Endothelial cell of umbilical vein (primary cell): ENCODE data around the gene REEP1. TPM values are rescaled to one million over a fixed set of nuclear protein-coding genes. Genes with fewer than 3 reads are reported as not detected.

Source experiments
- BruUV-seq: library from RNA; stranded (reverse); fragments of 400-500 nt; replicated peaks from 2 replicates; lab custom pipeline; 2021; lab: Mats Ljungman, UMichigan
- CTCF ChIA-PET: fragments of 300-600, 350-600 bp; sonication (Branson Sonifier 250); formaldehyde crosslinking; loops from one replicate; lab custom pipeline; 2021; ENCODE audit warnings: antibody characterized with exemption, inconsistent platforms; lab: Charles Lee
- POLR2A ChIA-PET: fragments of 300-600, 350-600 bp; sonication (Branson Sonifier 250); formaldehyde crosslinking; loops from one replicate; lab custom pipeline; 2021; ENCODE audit warnings: antibody characterized with exemption, inconsistent platforms; lab: Charles Lee
- DNase-seq: peaks from one replicate; pipeline ENCODE4 v3.0.0-alpha.2; 2011; ENCODE audit warnings: low read depth, low spot score
- FAIRE-seq: peaks from 2 replicates; lab custom pipeline; 2011; peaks lifted over from hg19 to GRCh38; lab: Jason Lieb, UNC
- H2AFZ ChIP-seq: 2 replicates; pipeline ENCODE4 v1.6.0; 2012; ENCODE audit warnings: low read depth, low read length, control low read depth, inconsistent platforms
- H3K27ac ChIP-seq: 2 replicates; pipeline ENCODE4 v1.5.1; 2011; ENCODE audit warnings: low read depth, mild to moderate bottlenecking, control low read depth, low read length, moderate library complexity; ENCODE audit not compliant: insufficient read depth
- H3K27me3 ChIP-seq, 2 experiments: 2 replicates each; pipeline versions ENCODE4 v1.6.0 to v1.6.1; 2011; ENCODE audit warnings: low read length in 2 of 2, mixed read lengths in 1 of 2; ENCODE audit not compliant: control insufficient read depth in 2 of 2, insufficient read depth in 2 of 2
- H3K36me3 ChIP-seq, 2 experiments: 2 replicates in 1 of 2; 3 replicates in 1 of 2; pipeline ENCODE4 v1.5.1; 2011; ENCODE audit warnings: low read length in 2 of 2, mild to moderate bottlenecking in 1 of 2, moderate library complexity in 1 of 2; ENCODE audit not compliant: control insufficient read depth in 2 of 2, insufficient read depth in 2 of 2; ENCODE audit errors: extremely low read depth in 1 of 2
- H3K4me1 ChIP-seq: 3 replicates; pipeline ENCODE4 v1.5.1; 2011; ENCODE audit warnings: mild to moderate bottlenecking, low read length; ENCODE audit not compliant: control insufficient read depth, insufficient read depth; ENCODE audit errors: extremely low read depth
- H3K4me2 ChIP-seq: 2 replicates; pipeline ENCODE4 v1.6.1; 2011; ENCODE audit warnings: low read length, control low read depth, mixed read lengths; ENCODE audit not compliant: insufficient read depth
- H3K4me3 ChIP-seq, 3 experiments: fragments of 200-600 bp in 1 of 3; sonication (generic), shearing (Covaris generic) in 1 of 3; replicated peaks in 1 of 3; 2 replicates each; pipeline ENCODE4 v1.5.1; 2011 to 2016; ENCODE audit warnings: control low read depth in 3 of 3, low read length in 3 of 3, mild to moderate bottlenecking in 2 of 3, inconsistent platforms in 1 of 3, low read depth in 1 of 3, moderate library complexity in 1 of 3; ENCODE audit not compliant: insufficient read depth in 1 of 3
- H3K79me2 ChIP-seq: 2 replicates; pipeline ENCODE4 v1.6.0; 2012; ENCODE audit warnings: low read length, inconsistent platforms; ENCODE audit not compliant: control insufficient read depth, insufficient read depth
- H3K9ac ChIP-seq: replicated peaks from 2 replicates; pipeline ENCODE3; 2011; ENCODE audit warnings: low read length, control low read depth; ENCODE audit not compliant: insufficient read depth; ENCODE audit errors: extremely low read depth
- H3K9me1 ChIP-seq: replicated peaks from 3 replicates; pipeline ENCODE4 v1.6.0; 2011; ENCODE audit warnings: mild to moderate bottlenecking, low read length; ENCODE audit not compliant: control insufficient read depth, insufficient read depth; ENCODE audit errors: extremely low read depth
- H3K9me3 ChIP-seq: replicated peaks from 2 replicates; pipeline ENCODE4 v1.5.1; 2012; ENCODE audit warnings: low read length, inconsistent platforms; ENCODE audit not compliant: control insufficient read depth, insufficient read depth
- H4K20me1 ChIP-seq: replicated peaks from 2 replicates; pipeline ENCODE3; 2011; ENCODE audit warnings: mild to moderate bottlenecking, low read length; ENCODE audit not compliant: control insufficient read depth, insufficient read depth; ENCODE audit errors: extremely low read depth
- FOS ChIP-seq: IDR thresholded peaks from 2 replicates; pipeline ENCODE4 v1.6.1; 2011; ENCODE audit warnings: mild to moderate bottlenecking, low read length, moderate library complexity, borderline replicate concordance; ENCODE audit not compliant: insufficient read depth
- GATA2 ChIP-seq: IDR thresholded peaks from 2 replicates; pipeline ENCODE4 v1.7.0; 2011; ENCODE audit warnings: low read depth, mild to moderate bottlenecking, moderate library complexity, mixed read lengths, low read length; ENCODE audit not compliant: insufficient read length, insufficient read depth
- MYC ChIP-seq: IDR thresholded peaks from one replicate; pipeline ENCODE4 v1.6.1; 2011; ENCODE audit warnings: mild to moderate bottlenecking, low read depth, low read length
- POLR2AphosphoS5 ChIP-seq: IDR thresholded peaks from 2 replicates; pipeline ENCODE4 v1.6.1; 2012; ENCODE audit warnings: low read depth, mild to moderate bottlenecking, control low read depth, low read length, moderate library complexity; ENCODE audit not compliant: insufficient read depth
- dilution Hi-C: fragments of 300-500 bp; cut with MboI; formaldehyde crosslinking; loops from one replicate; pipeline ENCODE4 v1.15.0; 2019; ENCODE audit warnings: low sequenced_read_pairs; ENCODE audit not compliant: extremely low pct_ligation_motif_present
- intact Hi-C: fragments of 100-400 bp; cut with micrococcal nuclease; formaldehyde crosslinking; loops from one replicate; pipeline ENCODE4 v1.10.0; 2022
- polyA plus RNA-seq, 4 experiments: library from polyadenylated mRNA; depleted of rRNA in 3 of 4; stranded (reverse) in 3 of 4; unstranded in 1 of 4; fragments of >200 nt; gene quantifications; 2 replicates each; pipeline versions ENCODE4 v1.2.1 to v1.2.3, GENCODE V29; 2011 to 2012; ENCODE audit warnings: missing spikeins in 1 of 4
- total RNA-seq: library from RNA; stranded (reverse); gene quantifications from 2 replicates; pipeline ENCODE4 v1.2.3, GENCODE V29; 2021
- TF ChIP-seq, protein P1 (sequence below), 2 donors: IDR thresholded peaks; 1 replicate in 1 of 2; 2 replicates in 1 of 2; pipeline ENCODE4 v1.5.1; 2011; ENCODE audit warnings: low read length in 2 of 2, mild to moderate bottlenecking in 2 of 2, moderate library complexity in 2 of 2, control low read depth in 1 of 2, inconsistent platforms in 1 of 2, low read depth in 1 of 2; ENCODE audit not compliant: insufficient read depth in 1 of 2; ENCODE audit errors: extremely low read depth in 1 of 2

The REEP1 gene
- total and polyA plus RNA-seq, 2 donors (not counting 3 experiments of a cell fraction or from before 2014, with no cell fraction given): 0.11 to 0.53 TPM

GRCh38 chr2:86233436-86233835, 104.0 kb downstream of the REEP1 start:
- intact Hi-C loops (no loop called here), dilution Hi-C loops (no loop called here)
- CTCF ChIA-PET: interaction anchor here (1.3 kb wide), 1 partner anchor 13 kb away, joined by 10 read pairs; no protein-coding TSS in a partner anchor
- TF ChIP-seq, protein P1, sequence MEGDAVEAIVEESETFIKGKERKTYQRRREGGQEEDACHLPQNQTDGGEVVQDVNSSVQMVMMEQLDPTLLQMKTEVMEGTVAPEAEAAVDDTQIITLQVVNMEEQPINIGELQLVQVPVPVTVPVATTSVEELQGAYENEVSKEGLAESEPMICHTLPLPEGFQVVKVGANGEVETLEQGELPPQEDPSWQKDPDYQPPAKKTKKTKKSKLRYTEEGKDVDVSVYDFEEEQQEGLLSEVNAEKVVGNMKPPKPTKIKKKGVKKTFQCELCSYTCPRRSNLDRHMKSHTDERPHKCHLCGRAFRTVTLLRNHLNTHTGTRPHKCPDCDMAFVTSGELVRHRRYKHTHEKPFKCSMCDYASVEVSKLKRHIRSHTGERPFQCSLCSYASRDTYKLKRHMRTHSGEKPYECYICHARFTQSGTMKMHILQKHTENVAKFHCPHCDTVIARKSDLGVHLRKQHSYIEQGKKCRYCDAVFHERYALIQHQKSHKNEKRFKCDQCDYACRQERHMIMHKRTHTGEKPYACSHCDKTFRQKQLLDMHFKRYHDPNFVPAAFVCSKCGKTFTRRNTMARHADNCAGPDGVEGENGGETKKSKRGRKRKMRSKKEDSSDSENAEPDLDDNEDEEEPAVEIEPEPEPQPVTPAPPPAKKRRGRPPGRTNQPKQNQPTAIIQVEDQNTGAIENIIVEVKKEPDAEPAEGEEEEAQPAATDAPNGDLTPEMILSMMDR (IDR thresholded peaks at IDR 0.05; ENCODE audit: extremely low read depth in 1 of 2, insufficient read depth in 1 of 2, low read depth in 1 of 2, low read length in 2 of 2): no peak
- TF ChIP-seq GATA2 (no peak), MYC (no peak)
- H3K79me2 ChIP-seq: no peaks in the 10 kb centered on the region
- H3K4me3 ChIP-seq: no peak overlapping the region
- H3K36me3 ChIP-seq: no peaks in the 10 kb centered on the region
- H2AFZ ChIP-seq: no peak overlapping the region
- no peaks in the 10 kb centered on the region for H3K4me1 ChIP-seq
- H4K20me1 ChIP-seq: no peaks in the 10 kb centered on the region
- no peak overlapping the region for H3K27ac ChIP-seq
- POLR2A ChIA-PET: no interaction called here
- H3K9ac ChIP-seq: no peak overlapping the region
- H3K27me3 ChIP-seq: no peaks in the 10 kb centered on the region
- DNase-seq (no peak), FAIRE-seq (no peak)
- no peaks in the 10 kb centered on the region for H3K9me1 ChIP-seq
- BruUV-seq: no TSS peak
- no peaks in the 10 kb centered on the region for H3K9me3 ChIP-seq
- H3K4me2 ChIP-seq: no peak overlapping the region

DNA sequence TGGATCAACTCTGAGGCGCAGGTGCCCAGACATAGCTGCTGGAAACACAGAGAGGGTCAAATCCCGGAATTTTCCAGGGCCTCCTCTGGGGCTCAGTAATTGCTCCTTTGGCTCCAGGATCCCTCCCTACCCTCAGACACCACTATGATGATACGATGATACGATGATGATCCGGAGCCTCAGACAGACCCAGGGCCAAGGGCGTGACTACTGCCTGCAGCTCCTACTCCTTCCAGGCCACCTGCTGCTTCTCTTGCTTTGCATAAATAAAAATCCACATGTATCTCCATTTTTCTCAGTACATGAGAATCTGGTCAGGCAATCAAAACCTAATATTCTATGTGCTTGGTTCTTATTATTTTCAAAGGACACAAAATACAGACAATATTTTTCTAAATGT, 104.5 kb downstream of the REEP1 start:
- Histone ChIP-seq H3K4me1 (no peaks in the 10 kb centered on the region), H3K9me3 (no peaks in the 10 kb centered on the region), H3K79me2 (no peaks in the 10 kb centered on the region), H3K27me3 (no peaks in the 10 kb centered on the region), H3K4me3 (no peak overlapping the region), H3K27ac (no peak overlapping the region), H3K36me3 (no peaks in the 10 kb centered on the region), H3K4me2 (no peak overlapping the region), H3K9me1 (no peaks in the 10 kb centered on the region), H4K20me1 (no peaks in the 10 kb centered on the region), H3K9ac (no peak overlapping the region), H2AFZ (no peak overlapping the region)
- no TSS peak for BruUV-seq
- DNase-seq (no peak), FAIRE-seq (no peak)
- ChIA-PET POLR2A (no interaction called here), CTCF (interaction anchor here (1.3 kb wide), 1 partner anchor 12 kb away, joined by 10 read pairs; no protein-coding TSS in a partner anchor)
- dilution Hi-C loops (no loop called here), intact Hi-C loops (no loop called here)
- TF ChIP-seq POLR2AphosphoS5: no peak
- TF ChIP-seq MYC: no peak
- TF ChIP-seq FOS: no peak
